NCI-H748 (cell line): Measurements from ENCODE around the gene HES3.
"Not testable (repeated sequence)": the region's sequence is repeated elsewhere in the genome, so short reads cannot be mapped to it uniquely, and the experiment has no call there.

ENCODE experiments used
- DNase-seq: peaks from one replicate; lab custom pipeline; 2025; ENCODE audit not compliant: unreplicated experiment; lab: John Stamatoyannopoulos, UW

Gene HES3

GRCh38 chr1:6218375-6219164, 25.4 kb upstream of the HES3 start:
- DNase-seq = no peak

- not testable (repeated sequence) for DNase-seq
Observed at GRCh38 chr1:6219641-6220040, 24.3 kb upstream of the HES3 start.

- DNase-seq = no peak
Observed at GRCh38 chr1:6220236-6220635, 23.7 kb upstream of the HES3 start.

- DNase-seq = no peak
Observed at GRCh38 chr1:6221210-6221784, 22.7 kb upstream of the HES3 start.

GRCh38 chr1:6222636-6223035, 21.3 kb upstream of the HES3 start:
- no peak for DNase-seq

- no peak for DNase-seq
Observed at GRCh38 chr1:6223617-6224016, 20.4 kb upstream of the HES3 start.

GRCh38 chr1:6224718-6225117, 19.3 kb upstream of the HES3 start:
- no peak for DNase-seq

GRCh38 chr1:6225651-6226050, 18.3 kb upstream of the HES3 start:
- no peak for DNase-seq

GRCh38 chr1:6233376-6233775, 10.6 kb upstream of the HES3 start:
- no peak for DNase-seq

- no peak for DNase-seq
Observed at GRCh38 chr1:6234502-6235295, 9.3 kb upstream of the HES3 start.

GRCh38 chr1:6235296-6235677, 8.7 kb upstream of the HES3 start:
- peak; percentile 15 for DNase-seq

GRCh38 chr1:6237093-6237492, 6.9 kb upstream of the HES3 start:
- DNase-seq = no peak

- no peak for DNase-seq
Observed at GRCh38 chr1:6239213-6239752, 4.7 kb upstream of the HES3 start.

- DNase-seq = peak; percentile 91
Observed at GRCh38 chr1:6239950-6240768, 3.8 kb upstream of the HES3 start.

GRCh38 chr1:6241107-6241886, 2.7 kb upstream of the HES3 start:
- no peak for DNase-seq

GRCh38 chr1:6241887-6242740, 1.9 kb upstream of the HES3 start:
- DNase-seq = peak; percentile 59

GRCh38 chr1:6243053-6243834, 735 bp upstream of the HES3 start:
- no peak for DNase-seq

- no peak for DNase-seq
Observed at GRCh38 chr1:6244401-6245049, 546 bp downstream of the HES3 start.
